Measurements from ENCODE around the gene MCM7.

DNA sequence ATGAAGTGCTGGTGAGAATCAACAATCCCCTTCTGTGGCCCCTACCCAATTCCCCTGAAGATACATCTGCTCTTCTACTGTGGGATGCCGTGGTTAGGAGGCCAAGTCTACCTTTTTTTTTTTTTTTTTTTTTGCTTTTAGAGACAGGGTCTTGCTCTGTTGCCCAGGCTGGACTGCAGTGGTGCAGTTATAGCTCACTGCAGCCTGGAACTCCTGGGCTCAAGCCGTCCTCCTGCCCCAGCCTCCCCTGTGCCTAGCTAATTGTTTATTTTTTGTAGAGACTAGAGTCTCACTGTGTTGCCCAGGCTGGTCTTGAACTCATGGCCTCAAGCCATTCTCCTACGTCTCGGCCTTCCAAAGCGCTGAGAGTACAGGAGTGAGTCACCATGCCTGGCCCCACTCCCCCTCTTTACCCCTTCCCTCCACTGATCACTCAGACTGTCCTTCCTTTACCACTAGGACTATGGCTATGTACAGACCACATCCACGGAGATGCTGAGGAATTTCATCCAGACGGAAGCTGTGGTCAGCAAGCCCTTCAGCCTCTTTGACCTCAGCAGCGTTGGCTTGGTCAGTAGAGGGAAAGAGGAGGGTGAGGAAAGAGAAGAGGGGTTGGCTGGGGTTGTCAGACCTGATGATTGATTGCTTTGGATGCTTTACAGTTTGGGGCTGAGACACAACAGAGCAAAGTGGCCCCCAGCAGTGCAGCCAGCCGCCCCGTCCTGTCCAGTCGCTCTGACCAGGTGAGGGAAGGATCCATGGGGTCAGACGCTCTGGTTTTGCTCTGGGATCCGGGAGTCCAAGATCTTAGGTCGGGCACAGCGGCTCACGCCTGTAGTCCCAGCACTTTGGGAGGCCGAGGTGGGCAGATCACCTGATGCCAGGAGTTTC is 2.0 kb upstream of the MCM7 start:
- TF ChIP-seq EZH2 (IDR thresholded peaks at IDR 0.05; ENCODE audit: insufficient read depth, poor library complexity, severe bottlenecking) (no peak), EZH2phosphoT487 (IDR thresholded peaks at IDR 0.05; ENCODE audit: insufficient read depth, low read depth) (no peak)

All from GM23248 (cell line).